Muscle of back (tissue), 13 donors: ENCODE results near the gene POTEG. TPM values are rescaled to one million over a fixed set of nuclear protein-coding genes. Genes with fewer than 3 reads are reported as not detected.
"Not testable (repeated sequence)": the region's sequence is repeated elsewhere in the genome, so short reads cannot be mapped to it uniquely, and the experiment has no call there.

ENCODE experiments used
- DNase-seq, 3 donors: peaks; one replicate each; pipeline versions ENCODE4 v3.0.0 to v3.0.0-alpha.2; 2013
- long read RNA-seq, 9 donors: transcript quantifications; one replicate each; lab custom pipeline, GENCODE V29; 2026
- polyA plus RNA-seq, 10 donors: library from polyadenylated mRNA; unstranded; fragments of 120-200 nt; gene quantifications; one replicate each; pipeline ENCODE4 v1.2.1, GENCODE V29; 2013; ENCODE audit not compliant: insufficient read length in 10 of 10

Gene POTEG
- under 1 TPM in 3 of 10 donors, not detected in 7; 0.08 to 0.19 (median 0.15) TPM for polyA plus RNA-seq
- long read RNA-seq, donor 1, result 0 reads
- long read RNA-seq, donor 2, result 0 reads
- long read RNA-seq, donor 3, result 0 reads
- long read RNA-seq, donor 4, result 0 reads
- long read RNA-seq, donor 5, result 0 reads
- long read RNA-seq, donor 6, result 0 reads
- long read RNA-seq, donor 7, result 0 reads
- long read RNA-seq, donor 8, result 0 reads
- long read RNA-seq, donor 9, result 0 reads

- DNase-seq, result not testable (repeated sequence)
Observed at GRCh38 chr14:19434241-19434640, at the start of gene POTEG. POTEG (minus strand) TSS chr14:19434341; CDS start chr14:19434289, 52 bp downstream.

- DNase-seq, result not testable (repeated sequence)
Observed at GRCh38 chr14:19482093-19482492, 48.0 kb upstream of the POTEG start.

GRCh38 chr14:19481421-19481820, 47.3 kb upstream of the POTEG start:
- not testable (repeated sequence) for DNase-seq

GRCh38 chr14:19480491-19480890, 46.4 kb upstream of the POTEG start:
- DNase-seq, result not testable (repeated sequence)

- DNase-seq, result not testable (repeated sequence)
Observed at GRCh38 chr14:19445761-19446160, 11.6 kb upstream of the POTEG start.

- not testable (repeated sequence) for DNase-seq
Observed at GRCh38 chr14:19439826-19440225, 5.7 kb upstream of the POTEG start.

GRCh38 chr14:19439219-19439618, 5.1 kb upstream of the POTEG start:
- not testable (repeated sequence) for DNase-seq

- DNase-seq, result not testable (repeated sequence)
Observed at GRCh38 chr14:19437126-19437443, 2.9 kb upstream of the POTEG start.

- DNase-seq, result not testable (repeated sequence)
Observed at GRCh38 chr14:19436311-19437125, 2.4 kb upstream of the POTEG start.

GRCh38 chr14:19435852-19436251, 1.7 kb upstream of the POTEG start:
- not testable (repeated sequence) for DNase-seq

- DNase-seq, result not testable (repeated sequence)
Observed at GRCh38 chr14:19434891-19435290, 750 bp upstream of the POTEG start.

- not testable (repeated sequence) for DNase-seq
Observed at GRCh38 chr14:19433765-19434164, 376 bp downstream of the POTEG start.

GRCh38 chr14:19408519-19408918, 25.6 kb downstream of the POTEG start:
- not testable (repeated sequence) for DNase-seq

GRCh38 chr14:19402097-19402496, 32.0 kb downstream of the POTEG start:
- not testable (repeated sequence) for DNase-seq

- not testable (repeated sequence) for DNase-seq
Observed at GRCh38 chr14:19394727-19395126, 39.4 kb downstream of the POTEG start.

- DNase-seq, result not testable (repeated sequence)
Observed at GRCh38 chr14:19390230-19390629, 43.9 kb downstream of the POTEG start.

GRCh38 chr14:19388741-19389140, 45.4 kb downstream of the POTEG start:
- DNase-seq, result not testable (repeated sequence)

- not testable (repeated sequence) for DNase-seq
Observed at GRCh38 chr14:19386996-19387395, 47.1 kb downstream of the POTEG start.

GRCh38 chr14:19386309-19386708, 47.8 kb downstream of the POTEG start:
- DNase-seq, result not testable (repeated sequence)

- DNase-seq, result not testable (repeated sequence)
Observed at GRCh38 chr14:19384088-19384781, 49.9 kb downstream of the POTEG start.

- DNase-seq, result not testable (repeated sequence)
Observed at GRCh38 chr14:19383008-19383584, 51.0 kb downstream of the POTEG start.

GRCh38 chr14:19380137-19380536, 54.0 kb downstream of the POTEG start:
- DNase-seq, result not testable (repeated sequence)
